SK-N-SH (cell line): ENCODE results near the gene ZXDC. TPM values are rescaled to one million over a fixed set of nuclear protein-coding genes. Genes with fewer than 3 reads are reported as not detected.

Experiments
- CTCF ChIA-PET: fragments of 300-600, 350-600 bp; formaldehyde crosslinking; extraction: SDS; loops from one replicate; lab custom pipeline; 2021; lab: Yijun Ruan, JAX
- POLR2A ChIA-PET: fragments of 350-600 bp; sonication (Branson Sonifier 250); formaldehyde crosslinking; extraction: SDS; loops from one replicate; lab custom pipeline; 2020; ENCODE audit warnings: antibody characterized with exemption, inconsistent platforms; lab: Yijun Ruan, JAX
- DNase-seq: peaks from one replicate; pipeline ENCODE4 v3.0.0; 2012
- H2AFZ ChIP-seq: fragments of 200-600 bp; sonication (generic); 2 replicates; pipeline ENCODE4 v1.8.1; 2016; ENCODE audit warnings: antibody characterized with exemption, mild to moderate bottlenecking, low read depth
- H3F3A ChIP-seq: fragments of 200-600 bp; sonication (generic); replicated peaks from 2 replicates; pipeline ENCODE3; 2016; ENCODE audit warnings: antibody characterized with exemption, mild to moderate bottlenecking; ENCODE audit not compliant: insufficient read depth
- H3K27ac ChIP-seq, 2 experiments: fragments of 200-500 bp in 1 of 2; fragments of 200-600 bp in 1 of 2; sonication (Bioruptor generic) in 1 of 2; sonication (generic), shearing (Covaris generic) in 1 of 2; 2 replicates each; pipeline versions ENCODE4 v1.5.1 to v1.6.1; 2014 to 2016; ENCODE audit warnings: low read depth in 2 of 2, inconsistent platforms in 1 of 2, low read length in 1 of 2, mild to moderate bottlenecking in 1 of 2, mixed read lengths in 1 of 2
- H3K27me3 ChIP-seq: fragments of 200-600 bp; sonication (generic), shearing (Covaris generic); 2 replicates; pipeline ENCODE4 v1.6.1; 2016; ENCODE audit warnings: mixed run types; ENCODE audit not compliant: insufficient read depth
- H3K36me3 ChIP-seq, 2 experiments: fragments of 200-500 bp in 1 of 2; fragments of 200-600 bp in 1 of 2; sonication (Bioruptor generic) in 1 of 2; sonication (generic) in 1 of 2; replicated peaks in 1 of 2; 2 replicates each; pipeline versions ENCODE3 to v1.5.1; 2014 to 2016; ENCODE audit warnings: low read length in 1 of 2, mild to moderate bottlenecking in 1 of 2; ENCODE audit not compliant: insufficient read depth in 2 of 2, control insufficient read depth in 1 of 2
- H3K4me1 ChIP-seq, 2 experiments: fragments of 200-500 bp in 1 of 2; fragments of 200-600 bp in 1 of 2; sonication (Bioruptor generic) in 1 of 2; sonication (generic), shearing (Covaris generic) in 1 of 2; 2 replicates each; pipeline versions ENCODE4 v1.5.1 to v1.6.1; 2014 to 2016; ENCODE audit warnings: low read depth in 1 of 2, low read length in 1 of 2, mixed run types in 1 of 2; ENCODE audit not compliant: insufficient read depth in 2 of 2, control insufficient read depth in 1 of 2
- H3K4me2 ChIP-seq: fragments of 200-600 bp; sonication (generic), shearing (Covaris generic); 2 replicates; pipeline ENCODE4 v1.6.1; 2017; ENCODE audit warnings: mixed run types
- H3K4me3 ChIP-seq, 2 experiments: fragments of 200-500 bp in 1 of 2; fragments of 200-600 bp in 1 of 2; sonication (Bioruptor generic) in 1 of 2; sonication (generic), shearing (Covaris generic) in 1 of 2; 2 replicates each; pipeline versions ENCODE4 v1.5.1 to v1.8.1; 2014 to 2016; ENCODE audit warnings: low read depth in 2 of 2, inconsistent platforms in 1 of 2, low read length in 1 of 2, mild to moderate bottlenecking in 1 of 2, mixed read lengths in 1 of 2, moderate library complexity in 1 of 2
- H3K79me2 ChIP-seq: fragments of 200-600 bp; sonication (generic); 2 replicates; pipeline ENCODE4 v1.8.1; 2017; ENCODE audit warnings: mild to moderate bottlenecking; ENCODE audit not compliant: insufficient read depth
- H3K9ac ChIP-seq: fragments of 200-600 bp; sonication (generic); 2 replicates; pipeline ENCODE4 v1.6.1; 2017; ENCODE audit warnings: mixed run types
- H3K9me2 ChIP-seq: fragments of 200-600 bp; sonication (generic); 2 replicates; pipeline ENCODE4 v1.6.1; 2017; ENCODE audit warnings: mixed run types
- H3K9me3 ChIP-seq: fragments of 200-600 bp; sonication (generic); 2 replicates; pipeline ENCODE4 v1.6.1; 2017; ENCODE audit warnings: mixed run types, mild to moderate bottlenecking, moderate library complexity
- H4K20me1 ChIP-seq: fragments of 200-600 bp; sonication (generic); 2 replicates; pipeline ENCODE4 v1.6.1; 2017; ENCODE audit warnings: mild to moderate bottlenecking, mixed run types; ENCODE audit not compliant: insufficient read depth
- ELF1 ChIP-seq: IDR thresholded peaks from 2 replicates; pipeline ENCODE4 v1.4.0; 2012
- EP300 ChIP-seq, 2 experiments: IDR thresholded peaks; 2 replicates each; pipeline versions ENCODE4 v1.4.0 to v1.6.1; 2012; ENCODE audit warnings: borderline replicate concordance in 1 of 2, low read depth in 1 of 2, low read length in 1 of 2
- FOSL2 ChIP-seq: IDR thresholded peaks from 2 replicates; pipeline ENCODE4 v1.4.0; 2012; ENCODE audit warnings: low read depth, mild to moderate bottlenecking, moderate library complexity, borderline replicate concordance
- FOXJ3 ChIP-seq: sonication (generic); formaldehyde crosslinking; IDR thresholded peaks from 2 replicates; pipeline ENCODE4 v1.5.1; 2020; ENCODE audit warnings: mild to moderate bottlenecking, missing genetic modification reagents
- GATA2 ChIP-seq: sonication (generic); formaldehyde crosslinking; IDR thresholded peaks from 2 replicates; pipeline ENCODE4 v1.5.0; 2020; ENCODE audit warnings: mild to moderate bottlenecking, missing genetic modification reagents
- JUND ChIP-seq: IDR thresholded peaks from 2 replicates; pipeline ENCODE4 v1.4.0; 2012
- RAD21 ChIP-seq: IDR thresholded peaks from 2 replicates; pipeline ENCODE4 v1.6.1; 2012; ENCODE audit warnings: mild to moderate bottlenecking, low read length
- RCOR1 ChIP-seq: fragments of 150-350 bp; IDR thresholded peaks from 2 replicates; pipeline ENCODE4 v1.6.1; 2017; ENCODE audit warnings: antibody characterized with exemption, low read length
- RXRA ChIP-seq: IDR thresholded peaks from 2 replicates; pipeline ENCODE4 v1.4.0; 2012; ENCODE audit warnings: low read depth, mild to moderate bottlenecking, borderline replicate concordance
- TCF12 ChIP-seq: IDR thresholded peaks from 2 replicates; pipeline ENCODE4 v1.4.0; 2012
- WGBS: methylation state at CpG from one replicate; pipeline ENCODE4 v1.1.6; 2017; ENCODE audit warnings: low lambda C conversion rate; 5-methylcytosine and 5-hydroxymethylcytosine counted together
- polyA plus RNA-seq, 3 experiments: library from polyadenylated mRNA; depleted of rRNA; stranded (reverse); fragments of >200 nt; gene quantifications; 2 replicates each; pipeline ENCODE4 v1.2.3, GENCODE V29; 2012
- TF ChIP-seq, protein P1 (sequence below): fragments of 150-350 bp; IDR thresholded peaks from 2 replicates; pipeline ENCODE4 v1.6.1; 2016; ENCODE audit warnings: mild to moderate bottlenecking, low read depth, low read length

ZXDC gene
- polyA plus RNA-seq, 1 of the 3 experiments (the other 2 are of a cell fraction) = 8.5 TPM

GRCh38 chr3:126394977-126395321 is 80.7 kb downstream of the ZXDC start (continued):
- no peak for TF ChIP-seq RXRA
- no peak for TF ChIP-seq TCF12
- TF ChIP-seq EP300 (IDR thresholded peaks at IDR 0.05; ENCODE audit: borderline replicate concordance in 1 of 2, low read depth in 1 of 2, low read length in 1 of 2) = no peak
- no peak for TF ChIP-seq ELF1
- TF ChIP-seq, all 33 proteins: peak for 0

- Histone ChIP-seq H3K4me1 (peaks cover 0 to 24% of the 10 kb centered on the region in 2 experiments; a peak in 2 of 4 replicates), H3K9me2 (no peaks in the 10 kb centered on the region), H3K27ac (no peak within 1 kb of the TSS), H3K4me3 (no peak within 1 kb of the TSS), H3K36me3 (no peaks in the 10 kb centered on the region), H3K4me2 (no peak within 1 kb of the TSS), H4K20me1 (no peaks in the 10 kb centered on the region), H3F3A (no peaks in the 10 kb centered on the region), H2AFZ (no peak within 1 kb of the TSS), H3K9ac (no peak within 1 kb of the TSS), H3K79me2 (no peaks in the 10 kb centered on the region), H3K9me3 (no peaks in the 10 kb centered on the region), H3K27me3 (no peaks in the 10 kb centered on the region; the same call in 1 of the 2 replicates)
- no peak for DNase-seq
- WGBS = 74% methylated on average over 35 of the region's 43 CpGs
- ChIA-PET POLR2A (no interaction called here), CTCF (interaction anchor here (1.2 to 7.1 kb wide), 2 partner anchors 13 to 261 kb away, joined by 5 to 79 read pairs; no protein-coding TSS in a partner anchor)
- no peak for TF ChIP-seq ELF1
- TF ChIP-seq EP300 (IDR thresholded peaks at IDR 0.05; ENCODE audit: borderline replicate concordance in 1 of 2, low read depth in 1 of 2, low read length in 1 of 2) = no peak
- TF ChIP-seq FOXJ3 (CRISPR knock-in tag) = no peak
- no peak for TF ChIP-seq RAD21
- TF ChIP-seq RCOR1 = no peak
These were observed 81.3 kb downstream of the ZXDC start, which contains the start of gene CFAP100 for GRCh38 chr3:126394179-126394976. CFAP100 (plus strand) TSS chr3:126394909; CDS start chr3:126396001, 1,092 bp downstream.

DNA sequence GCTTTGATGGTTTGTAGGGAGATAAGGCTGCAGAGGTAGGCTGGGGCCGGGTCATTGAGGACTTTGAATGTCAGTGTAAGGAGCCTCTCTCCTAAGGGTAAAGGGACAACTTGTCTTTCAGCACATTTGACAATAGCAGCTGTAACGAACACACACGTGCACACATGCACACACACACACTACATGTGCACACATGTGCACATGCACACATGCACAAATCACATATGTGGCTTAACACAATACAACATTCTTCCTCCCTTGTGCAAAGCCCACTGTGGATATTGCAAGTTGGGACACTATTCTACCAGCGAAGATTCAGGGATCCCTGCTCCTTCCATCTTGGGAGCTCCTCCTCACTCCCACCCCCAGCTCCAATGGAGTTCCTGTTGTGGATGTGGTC is 82.1 kb downstream of the ZXDC start:
- Histone ChIP-seq H4K20me1 (no peaks in the 10 kb centered on the region), H3K9ac (no peak overlapping the region), H3K9me2 (no peaks in the 10 kb centered on the region), H3K4me2 (no peak overlapping the region), H3K27me3 (no peaks in the 10 kb centered on the region), H3K27ac (no peak overlapping the region), H3F3A (no peaks in the 10 kb centered on the region), H3K4me3 (no peak overlapping the region), H3K79me2 (no peaks in the 10 kb centered on the region), H3K9me3 (no peaks in the 10 kb centered on the region), H2AFZ (no peak overlapping the region), H3K36me3 (no peaks in the 10 kb centered on the region), H3K4me1 (peaks cover 0 to 25% of the 10 kb centered on the region in 2 experiments; a peak in 2 of 4 replicates)
- ChIA-PET CTCF (interaction anchor here (1.4 to 7.1 kb wide), 3 partner anchors 148 to 260 kb away, joined by 4 to 79 read pairs (median 10); no protein-coding TSS in a partner anchor), POLR2A (no interaction called here)
- no peak for TF ChIP-seq RAD21
- TF ChIP-seq GATA2 (CRISPR knock-in tag) = no peak
- TF ChIP-seq ELF1 = no peak
- TF ChIP-seq JUND = no peak
- TF ChIP-seq FOSL2 = no peak
- TF ChIP-seq, protein P1, sequence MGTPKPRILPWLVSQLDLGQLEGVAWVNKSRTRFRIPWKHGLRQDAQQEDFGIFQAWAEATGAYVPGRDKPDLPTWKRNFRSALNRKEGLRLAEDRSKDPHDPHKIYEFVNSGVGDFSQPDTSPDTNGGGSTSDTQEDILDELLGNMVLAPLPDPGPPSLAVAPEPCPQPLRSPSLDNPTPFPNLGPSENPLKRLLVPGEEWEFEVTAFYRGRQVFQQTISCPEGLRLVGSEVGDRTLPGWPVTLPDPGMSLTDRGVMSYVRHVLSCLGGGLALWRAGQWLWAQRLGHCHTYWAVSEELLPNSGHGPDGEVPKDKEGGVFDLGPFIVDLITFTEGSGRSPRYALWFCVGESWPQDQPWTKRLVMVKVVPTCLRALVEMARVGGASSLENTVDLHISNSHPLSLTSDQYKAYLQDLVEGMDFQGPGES = no peak
- WGBS = 44% methylated on average over 4 of the region's 4 CpGs
- DNase-seq = no peak
